WTC11 (cell line): Measurements from ENCODE around the gene MMS19. TPM values are rescaled to one million over a fixed set of nuclear protein-coding genes. Genes with fewer than 3 reads are reported as not detected.

Experiments used
- ATAC-seq: fragments of 200-7000 bp; cut with Tn5 transposase; 2 replicates; pipeline ENCODE4 v1.10.0; 2021; ENCODE audit warnings: mild to moderate bottlenecking, moderate library complexity
- CTCF ChIA-PET: fragments of 300-600 bp; sonication (Branson Sonifier 250); formaldehyde crosslinking; loops from one replicate; lab custom pipeline; 2021; ENCODE audit warnings: antibody characterized with exemption; lab: Charles Lee
- POLR2A ChIA-PET: fragments of 350-600 bp; sonication (Branson Sonifier 250); formaldehyde crosslinking; loops from one replicate; lab custom pipeline; 2021; ENCODE audit warnings: antibody characterized with exemption; lab: Charles Lee
- DNase-seq: peaks from one replicate; pipeline ENCODE4 v3.0.0; 2021; ENCODE audit warnings: low spot score
- H3K27ac Mint-ChIP-seq: 2 replicates; pipeline ENCODE4 v1.8.0; 2021; ENCODE audit warnings: mixed read lengths
- H3K27me3 Mint-ChIP-seq: 2 replicates; pipeline ENCODE4 v1.8.0; 2021; ENCODE audit warnings: low read depth, mild to moderate bottlenecking, moderate library complexity, mixed read lengths
- H3K36me3 Mint-ChIP-seq: 2 replicates; pipeline ENCODE4 v1.8.0; 2021; ENCODE audit warnings: mixed read lengths
- H3K4me1 Mint-ChIP-seq: 2 replicates; pipeline ENCODE4 v1.8.0; 2022; ENCODE audit warnings: mixed read lengths
- H3K4me3 Mint-ChIP-seq: 2 replicates; pipeline ENCODE4 v1.8.0; 2021; ENCODE audit warnings: mild to moderate bottlenecking, moderate library complexity, mixed read lengths
- H3K9me3 Mint-ChIP-seq: 2 replicates; pipeline ENCODE4 v1.8.0; 2021; ENCODE audit warnings: mixed read lengths
- ATF3 ChIP-seq: sonication (generic); formaldehyde crosslinking; conservative IDR thresholded peaks from 2 replicates; pipeline ENCODE4 v1.8.1; 2022; ENCODE audit warnings: mild to moderate bottlenecking, missing genetic modification reagents
- CBFB ChIP-seq: sonication (generic); formaldehyde crosslinking; IDR thresholded peaks from 2 replicates; pipeline ENCODE4 v1.8.1; 2022; ENCODE audit warnings: mild to moderate bottlenecking, low read depth, missing genetic modification reagents
- CDX4 ChIP-seq: fragments of 250-450 bp; sonication (Bioruptor Pico); IDR thresholded peaks from 2 replicates; pipeline ENCODE4 v1.9.0; 2021; ENCODE audit warnings: moderate library complexity, mild to moderate bottlenecking, inconsistent platforms, borderline replicate concordance
- CREM ChIP-seq: sonication (generic); formaldehyde crosslinking; IDR thresholded peaks from 2 replicates; pipeline ENCODE4 v1.8.1; 2022; ENCODE audit warnings: mild to moderate bottlenecking, missing genetic modification reagents, moderate library complexity
- CTCF ChIP-seq: fragments of 200-600 bp; IDR thresholded peaks from 2 replicates; pipeline ENCODE4 v1.8.0; 2022; ENCODE audit warnings: antibody characterized with exemption
- JUN ChIP-seq: sonication (generic); formaldehyde crosslinking; IDR thresholded peaks from 2 replicates; pipeline ENCODE4 v1.8.0; 2023; ENCODE audit warnings: mild to moderate bottlenecking, missing genetic modification reagents
- NFE2L1 ChIP-seq: sonication (generic); formaldehyde crosslinking; IDR thresholded peaks from 2 replicates; pipeline ENCODE4 v1.8.1; 2023; ENCODE audit warnings: missing genetic modification reagents
- NR3C1 ChIP-seq: sonication (generic); formaldehyde crosslinking; conservative IDR thresholded peaks from 2 replicates; pipeline ENCODE4 v1.8.1; 2023; ENCODE audit warnings: low read depth, mild to moderate bottlenecking, missing genetic modification reagents
- OVOL2 ChIP-seq: fragments of 250-450 bp; sonication (Bioruptor Pico); IDR thresholded peaks from 2 replicates; pipeline ENCODE4 v1.9.0; 2021; ENCODE audit warnings: mild to moderate bottlenecking, borderline replicate concordance
- PRRX2 ChIP-seq: fragments of 250-450 bp; sonication (Bioruptor Pico); IDR thresholded peaks from 2 replicates; pipeline ENCODE4 v1.8.0; 2021; ENCODE audit warnings: mild to moderate bottlenecking
- ZNF317 ChIP-seq: sonication (generic); formaldehyde crosslinking; IDR thresholded peaks from 2 replicates; pipeline ENCODE4 v1.8.1; 2023; ENCODE audit warnings: low read depth, mild to moderate bottlenecking, moderate library complexity, missing genetic modification reagents, borderline replicate concordance
- ZNF532 ChIP-seq: fragments of 250-450 bp; sonication (Bioruptor Pico); IDR thresholded peaks from 2 replicates; pipeline ENCODE4 v1.9.0; 2021; ENCODE audit warnings: mild to moderate bottlenecking, borderline replicate concordance
- total RNA-seq: library from RNA; stranded (reverse); gene quantifications from 3 replicates; pipeline ENCODE4 v1.2.3, GENCODE V29; 2021
- TF ChIP-seq, protein P1 (sequence below): sonication (generic); formaldehyde crosslinking; IDR thresholded peaks from 2 replicates; pipeline ENCODE4 v1.8.1; 2022; ENCODE audit warnings: low read depth, missing genetic modification reagents, borderline replicate concordance
- TF ChIP-seq, protein P2 (sequence below): sonication (generic); formaldehyde crosslinking; IDR thresholded peaks from 2 replicates; pipeline ENCODE4 v1.8.1; 2023; ENCODE audit warnings: mild to moderate bottlenecking, moderate library complexity, missing genetic modification reagents

The MMS19 gene
- total RNA-seq, 1 experiment from 2014 or later: 135 TPM

DNA sequence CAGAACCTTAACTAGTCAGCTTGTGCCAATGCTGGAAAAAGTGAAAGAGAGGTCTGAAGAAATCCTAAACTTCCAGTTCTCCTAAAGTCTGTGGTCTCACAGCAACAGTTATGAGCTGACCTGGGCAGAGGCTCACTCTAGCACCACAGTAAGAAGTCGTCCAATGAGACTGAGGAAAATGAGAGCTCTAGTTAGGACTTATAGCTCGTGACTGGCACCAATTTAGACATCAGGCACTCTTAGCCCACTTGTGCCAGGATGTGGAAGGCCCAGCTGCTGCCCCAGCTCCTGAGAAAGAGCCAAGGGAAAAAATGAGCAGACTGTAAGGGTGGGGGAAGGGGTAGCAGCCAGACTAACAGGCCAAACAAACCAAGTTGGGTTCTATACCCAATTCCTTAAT lies 7.6 kb downstream of the MMS19 start (continued):
- TF ChIP-seq ATF3 (CRISPR knock-in tag): no peak
- no peak for TF ChIP-seq NFE2L1 (CRISPR knock-in tag)

- POLR2A ChIA-PET: no interaction called here
- no peaks in the 10 kb centered on the region for H3K9me3 Mint-ChIP-seq
- no peak overlapping the region for H3K27ac Mint-ChIP-seq
- TF ChIP-seq CBFB (CRISPR knock-in tag) (no peak), ATF3 (CRISPR knock-in tag) (no peak), CREM (no peak)
- TF ChIP-seq, all 79 proteins: peak for 0
- ATAC-seq (no peak), DNase-seq (no peak)
- no peaks in the 10 kb centered on the region for H3K27me3 Mint-ChIP-seq
- peaks cover 21% of the 10 kb centered on the region for H3K4me1 Mint-ChIP-seq
- H3K36me3 Mint-ChIP-seq: peaks cover 11% of the 10 kb centered on the region
- CTCF ChIA-PET: interaction anchor here (1.6 kb wide), 1 partner anchor 49 kb away, joined by 3 read pairs; no protein-coding TSS in a partner anchor
- no peak overlapping the region for H3K4me3 Mint-ChIP-seq
Observed at GRCh38 chr10:97485647-97486281, 12.5 kb downstream of the MMS19 start.

DNA sequence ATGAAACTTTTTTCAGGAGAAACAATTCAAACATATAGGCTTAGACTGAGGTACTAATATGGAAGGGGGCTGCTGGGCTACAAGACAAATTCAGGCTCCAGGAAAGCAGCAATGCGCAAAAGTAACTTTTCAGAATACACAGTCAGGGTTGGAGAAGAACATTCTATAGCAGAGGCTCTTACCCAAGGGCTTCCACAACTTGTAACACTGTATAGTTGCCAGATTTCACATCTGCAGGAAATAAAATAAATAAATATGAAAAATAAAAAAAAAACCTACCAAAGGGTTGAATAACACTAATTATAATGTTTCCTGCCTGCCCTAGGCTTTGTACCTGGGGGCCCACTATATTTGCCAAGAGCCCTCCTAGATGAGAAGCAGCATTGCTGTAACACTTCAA lies 14.3 kb downstream of the MMS19 start:
- Mint-ChIP-seq H3K4me3 (no peak overlapping the region), H3K36me3 (peaks cover 18% of the 10 kb centered on the region), H3K9me3 (no peaks in the 10 kb centered on the region), H3K4me1 (peaks cover 22% of the 10 kb centered on the region), H3K27me3 (no peaks in the 10 kb centered on the region), H3K27ac (peak overlapping the region; percentile 60)
- no peak for TF ChIP-seq NR3C1 (CRISPR knock-in tag)
- no peak for TF ChIP-seq PRRX2
- no peak for TF ChIP-seq CTCF
- TF ChIP-seq, protein P1, sequence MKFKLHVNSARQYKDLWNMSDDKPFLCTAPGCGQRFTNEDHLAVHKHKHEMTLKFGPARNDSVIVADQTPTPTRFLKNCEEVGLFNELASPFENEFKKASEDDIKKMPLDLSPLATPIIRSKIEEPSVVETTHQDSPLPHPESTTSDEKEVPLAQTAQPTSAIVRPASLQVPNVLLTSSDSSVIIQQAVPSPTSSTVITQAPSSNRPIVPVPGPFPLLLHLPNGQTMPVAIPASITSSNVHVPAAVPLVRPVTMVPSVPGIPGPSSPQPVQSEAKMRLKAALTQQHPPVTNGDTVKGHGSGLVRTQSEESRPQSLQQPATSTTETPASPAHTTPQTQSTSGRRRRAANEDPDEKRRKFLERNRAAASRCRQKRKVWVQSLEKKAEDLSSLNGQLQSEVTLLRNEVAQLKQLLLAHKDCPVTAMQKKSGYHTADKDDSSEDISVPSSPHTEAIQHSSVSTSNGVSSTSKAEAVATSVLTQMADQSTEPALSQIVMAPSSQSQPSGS (CRISPR knock-in tag): no peak
- TF ChIP-seq ZNF532 (CRISPR knock-in tag): no peak
- no peak for TF ChIP-seq ZNF317 (CRISPR knock-in tag)
- TF ChIP-seq CDX4 (CRISPR knock-in tag): no peak
- TF ChIP-seq JUN (CRISPR knock-in tag): no peak
- no peak for TF ChIP-seq OVOL2 (CRISPR knock-in tag)
- TF ChIP-seq, protein P2, sequence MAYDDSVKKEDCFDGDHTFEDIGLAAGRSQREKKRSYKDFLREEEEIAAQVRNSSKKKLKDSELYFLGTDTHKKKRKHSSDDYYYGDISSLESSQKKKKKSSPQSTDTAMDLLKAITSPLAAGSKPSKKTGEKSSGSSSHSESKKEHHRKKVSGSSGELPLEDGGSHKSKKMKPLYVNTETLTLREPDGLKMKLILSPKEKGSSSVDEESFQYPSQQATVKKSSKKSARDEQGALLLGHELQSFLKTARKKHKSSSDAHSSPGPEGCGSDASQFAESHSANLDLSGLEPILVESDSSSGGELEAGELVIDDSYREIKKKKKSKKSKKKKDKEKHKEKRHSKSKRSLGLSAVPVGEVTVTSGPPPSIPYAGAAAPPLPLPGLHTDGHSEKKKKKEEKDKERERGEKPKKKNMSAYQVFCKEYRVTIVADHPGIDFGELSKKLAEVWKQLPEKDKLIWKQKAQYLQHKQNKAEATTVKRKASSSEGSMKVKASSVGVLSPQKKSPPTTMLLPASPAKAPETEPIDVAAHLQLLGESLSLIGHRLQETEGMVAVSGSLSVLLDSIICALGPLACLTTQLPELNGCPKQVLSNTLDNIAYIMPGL (CRISPR knock-in tag): no peak
- no peak for DNase-seq
- CTCF ChIA-PET: interaction anchor here (1.3 kb wide), 2 partner anchors 51 to 128 kb away, joined by 3 to 4 read pairs; no protein-coding TSS in a partner anchor
- ATAC-seq: no peak
- POLR2A ChIA-PET: no interaction called here
